ENCODE results near the gene CSH1.

CSH1 gene

GRCh38 chr17:63930951-63931575, 34.7 kb upstream of the CSH1 start:
- Histone ChIP-seq H3K27ac (no peak overlapping the region), H3K36me3 (no peaks in the 10 kb centered on the region), H3K4me3 (ENCODE audit: low read depth, low read length) (no peak overlapping the region), H3K27me3 (ENCODE audit: insufficient read depth, low read depth, severe bottlenecking) (no peaks in the 10 kb centered on the region), H3K9me3 (ENCODE audit: severe bottlenecking) (no peaks in the 10 kb centered on the region)
- DNase-seq: no peak
- TF ChIP-seq CTCF (IDR thresholded peaks at IDR 0.05; ENCODE audit: low read depth, low read length): no peak

GRCh38 chr17:63929860-63930766, 33.7 kb upstream of the CSH1 start:
- Histone ChIP-seq H3K9me3 (ENCODE audit: severe bottlenecking) (no peaks in the 10 kb centered on the region), H3K4me3 (ENCODE audit: low read depth, low read length) (no peak overlapping the region), H3K27me3 (ENCODE audit: insufficient read depth, low read depth, severe bottlenecking) (no peaks in the 10 kb centered on the region), H3K27ac (no peak overlapping the region), H3K36me3 (no peaks in the 10 kb centered on the region)
- DNase-seq: no peak
- no peak for TF ChIP-seq CTCF (IDR thresholded peaks at IDR 0.05; ENCODE audit: low read depth, low read length)

- Histone ChIP-seq H3K4me3 (ENCODE audit: low read depth, low read length) (no peak overlapping the region), H3K27me3 (ENCODE audit: insufficient read depth, low read depth, severe bottlenecking) (no peaks in the 10 kb centered on the region), H3K9me3 (ENCODE audit: severe bottlenecking) (no peaks in the 10 kb centered on the region), H3K36me3 (no peaks in the 10 kb centered on the region), H3K27ac (no peak overlapping the region)
- DNase-seq: no peak
- TF ChIP-seq CTCF (IDR thresholded peaks at IDR 0.05; ENCODE audit: low read depth, low read length): no peak
Observed at GRCh38 chr17:63928966-63929695, 32.8 kb upstream of the CSH1 start.

- Histone ChIP-seq H3K27ac (no peak overlapping the region), H3K4me3 (ENCODE audit: low read depth, low read length) (no peak overlapping the region), H3K27me3 (ENCODE audit: insufficient read depth, low read depth, severe bottlenecking) (no peaks in the 10 kb centered on the region), H3K36me3 (no peaks in the 10 kb centered on the region), H3K9me3 (ENCODE audit: severe bottlenecking) (no peaks in the 10 kb centered on the region)
- no peak for DNase-seq
- TF ChIP-seq CTCF (IDR thresholded peaks at IDR 0.05; ENCODE audit: low read depth, low read length): no peak
Observed at GRCh38 chr17:63928172-63928666, 31.8 kb upstream of the CSH1 start.

GRCh38 chr17:63927464-63928171, 31.2 kb upstream of the CSH1 start:
- Histone ChIP-seq H3K27ac (no peak overlapping the region), H3K9me3 (ENCODE audit: severe bottlenecking) (no peaks in the 10 kb centered on the region), H3K27me3 (ENCODE audit: insufficient read depth, low read depth, severe bottlenecking) (no peaks in the 10 kb centered on the region), H3K4me3 (ENCODE audit: low read depth, low read length) (no peak overlapping the region), H3K36me3 (no peaks in the 10 kb centered on the region)
- no peak for TF ChIP-seq CTCF (IDR thresholded peaks at IDR 0.05; ENCODE audit: low read depth, low read length)
- no peak for DNase-seq
